Gastrocnemius medialis (tissue), 4 donors: ENCODE results near the gene C1orf116. TPM values are rescaled to one million over a fixed set of nuclear protein-coding genes. Genes with fewer than 3 reads are reported as not detected.
"Not testable (repeated sequence)": the region's sequence is repeated elsewhere in the genome, so short reads cannot be mapped to it uniquely, and the experiment has no call there.

Experiments used
- ATAC-seq, 2 donors: fragments of 150-250 bp; one replicate each; pipeline ENCODE4 v1.9.1; 2016
- DNase-seq, 2 donors: peaks; one replicate each; pipeline ENCODE4 v3.0.0-alpha.2; 2019
- H3K27ac ChIP-seq, 4 donors: fragments of 200-600 bp; sonication (generic); 1 replicate in 1 of 4; 2 replicates in 3 of 4; pipeline ENCODE4 v1.5.1; 2016 to 2018; ENCODE audit warnings: mild to moderate bottlenecking in 2 of 4, moderate library complexity in 1 of 4
- H3K27me3 ChIP-seq, 3 donors: fragments of 200-600 bp; sonication (generic) in 2 of 3; 1 replicate in 1 of 3; 2 replicates in 2 of 3; pipeline versions ENCODE4 v1.5.1 to v1.6.0; 2016 to 2019; ENCODE audit warnings: mild to moderate bottlenecking in 1 of 3, moderate library complexity in 1 of 3
- H3K36me3 ChIP-seq, 2 donors: fragments of 200-600 bp; sonication (generic) in 1 of 2; one replicate each; pipeline ENCODE4 v1.5.1; 2017 to 2018
- H3K4me1 ChIP-seq, 2 donors: fragments of 200-600 bp; sonication (generic) in 1 of 2; one replicate each; pipeline ENCODE4 v1.5.1; 2016 to 2017; ENCODE audit warnings: mild to moderate bottlenecking in 2 of 2
- H3K4me3 ChIP-seq, 4 donors: fragments of 200-600 bp; sonication (generic) in 3 of 4; 1 replicate in 1 of 4; 2 replicates in 3 of 4; pipeline ENCODE4 v1.5.1; 2016 to 2019; ENCODE audit warnings: mild to moderate bottlenecking in 2 of 4
- H3K9me3 ChIP-seq, 3 donors: fragments of 200-600 bp; sonication (generic) in 2 of 3; 1 replicate in 1 of 3; 2 replicates in 2 of 3; pipeline ENCODE4 v1.5.1; 2016 to 2019
- POLR2A ChIP-seq, 2 donors: fragments of 450-650 bp; IDR thresholded peaks; one replicate each; pipeline ENCODE4 v1.6.1; 2017; ENCODE audit warnings: antibody characterized with exemption in 2 of 2, mild to moderate bottlenecking in 2 of 2, moderate library complexity in 2 of 2
- in situ Hi-C, 4 donors: fragments of 200-750 bp; cut with MboI; loops; one replicate each; pipeline versions ENCODE4 v1.15.0 to v1.8.0; 2017; ENCODE audit warnings: low sequenced_read_pairs in 4 of 4
- intact Hi-C: fragments of 100-400 bp; cut with DNase I; formaldehyde crosslinking; loops from one replicate; pipeline ENCODE4 v1.15.1; 2023; ENCODE audit warnings: low total_unique reads
- total RNA-seq, 4 donors: library from RNA; depleted of rRNA; stranded (reverse); fragments of >200 nt; gene quantifications; one replicate each; pipeline versions ENCODE4 v1.1.0 to v1.2.3, GENCODE V29; 2016
- TF ChIP-seq, protein P1 (sequence below), 5 experiments: fragments of 450-650 bp in 3 of 5; fragments of 200-600 bp in 2 of 5; sonication (generic) in 2 of 5; IDR thresholded peaks in 4 of 5; conservative IDR thresholded peaks in 1 of 5; 1 replicate in 4 of 5; 2 replicates in 1 of 5; pipeline ENCODE4 v1.5.1; 2016 to 2019; ENCODE audit warnings: antibody characterized with exemption in 5 of 5, mild to moderate bottlenecking in 3 of 5, moderate library complexity in 3 of 5

C1orf116 gene
- total RNA-seq, 4 donors from 2014 or later, result 0.46 to 1.1 (median 0.65) TPM

DNA sequence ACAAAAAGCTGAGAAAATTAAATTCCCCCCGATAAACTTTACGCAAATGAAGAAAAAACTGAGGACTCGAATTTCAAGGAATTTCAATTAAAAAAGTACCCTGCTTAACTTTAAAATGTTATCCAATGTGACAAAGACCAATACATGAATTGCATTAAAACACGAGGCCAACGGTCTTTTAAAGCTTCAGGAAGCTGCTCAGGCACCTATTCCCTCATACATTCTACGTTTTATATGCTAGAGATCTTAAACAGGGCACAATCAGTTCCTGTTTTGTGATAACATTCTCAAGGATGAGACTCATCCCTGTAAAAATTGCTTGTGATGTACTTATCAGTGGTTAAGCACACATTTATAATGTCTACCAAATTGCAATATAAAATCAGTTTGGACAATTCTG lies 15.5 kb upstream of the C1orf116 start:
- Histone ChIP-seq H3K27me3 (no peaks in the 10 kb centered on the region), H3K36me3 (peaks cover 0 to 17% of the 10 kb centered on the region in 2 donors), H3K9me3 (no peaks in the 10 kb centered on the region), H3K4me3 (no peak overlapping the region), H3K4me1 (peaks cover 40 to 47% of the 10 kb centered on the region in 2 donors), H3K27ac (no peak overlapping the region)
- in situ Hi-C loops (no loop called here), intact Hi-C loops (no loop called here)
- ATAC-seq (no peak), DNase-seq (no peak)
- TF ChIP-seq, protein P1, sequence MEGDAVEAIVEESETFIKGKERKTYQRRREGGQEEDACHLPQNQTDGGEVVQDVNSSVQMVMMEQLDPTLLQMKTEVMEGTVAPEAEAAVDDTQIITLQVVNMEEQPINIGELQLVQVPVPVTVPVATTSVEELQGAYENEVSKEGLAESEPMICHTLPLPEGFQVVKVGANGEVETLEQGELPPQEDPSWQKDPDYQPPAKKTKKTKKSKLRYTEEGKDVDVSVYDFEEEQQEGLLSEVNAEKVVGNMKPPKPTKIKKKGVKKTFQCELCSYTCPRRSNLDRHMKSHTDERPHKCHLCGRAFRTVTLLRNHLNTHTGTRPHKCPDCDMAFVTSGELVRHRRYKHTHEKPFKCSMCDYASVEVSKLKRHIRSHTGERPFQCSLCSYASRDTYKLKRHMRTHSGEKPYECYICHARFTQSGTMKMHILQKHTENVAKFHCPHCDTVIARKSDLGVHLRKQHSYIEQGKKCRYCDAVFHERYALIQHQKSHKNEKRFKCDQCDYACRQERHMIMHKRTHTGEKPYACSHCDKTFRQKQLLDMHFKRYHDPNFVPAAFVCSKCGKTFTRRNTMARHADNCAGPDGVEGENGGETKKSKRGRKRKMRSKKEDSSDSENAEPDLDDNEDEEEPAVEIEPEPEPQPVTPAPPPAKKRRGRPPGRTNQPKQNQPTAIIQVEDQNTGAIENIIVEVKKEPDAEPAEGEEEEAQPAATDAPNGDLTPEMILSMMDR (IDR thresholded peaks at IDR 0.05 in 4 of 5, conservative IDR thresholded peaks at IDR 0.05 in 1 of 5), result no peak
- TF ChIP-seq POLR2A (IDR thresholded peaks at IDR 0.05), result no peak

DNA sequence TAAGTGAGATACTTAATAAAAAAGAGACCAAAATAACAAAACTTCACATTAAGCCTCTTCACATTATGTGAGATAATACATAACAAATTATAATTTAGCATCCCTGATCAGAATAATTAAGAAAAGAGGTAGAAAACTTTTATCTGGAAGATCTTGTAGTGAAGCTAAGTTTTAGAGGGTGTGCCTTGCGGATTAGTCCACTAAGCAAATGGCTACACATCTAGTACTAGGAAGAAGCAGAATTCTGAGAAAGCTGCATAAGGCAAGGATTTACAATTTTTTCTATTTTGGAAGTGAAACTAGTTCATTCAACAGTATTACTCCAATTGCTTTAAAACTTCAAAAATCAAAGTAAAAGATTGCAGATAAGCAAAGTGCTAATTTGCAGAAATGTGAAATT lies 14.9 kb upstream of the C1orf116 start:
- ATAC-seq (no peak), DNase-seq (no peak)
- Histone ChIP-seq H3K9me3 (no peaks in the 10 kb centered on the region), H3K27ac (no peak overlapping the region), H3K36me3 (peaks cover 0 to 17% of the 10 kb centered on the region in 2 donors), H3K4me3 (no peak overlapping the region), H3K27me3 (no peaks in the 10 kb centered on the region), H3K4me1 (peaks cover 40 to 47% of the 10 kb centered on the region in 2 donors)
- in situ Hi-C loops (no loop called here), intact Hi-C loops (no loop called here)
- TF ChIP-seq POLR2A (IDR thresholded peaks at IDR 0.05), result no peak
- TF ChIP-seq, protein P1 (IDR thresholded peaks at IDR 0.05 in 4 of 5, conservative IDR thresholded peaks at IDR 0.05 in 1 of 5), result no peak

DNA sequence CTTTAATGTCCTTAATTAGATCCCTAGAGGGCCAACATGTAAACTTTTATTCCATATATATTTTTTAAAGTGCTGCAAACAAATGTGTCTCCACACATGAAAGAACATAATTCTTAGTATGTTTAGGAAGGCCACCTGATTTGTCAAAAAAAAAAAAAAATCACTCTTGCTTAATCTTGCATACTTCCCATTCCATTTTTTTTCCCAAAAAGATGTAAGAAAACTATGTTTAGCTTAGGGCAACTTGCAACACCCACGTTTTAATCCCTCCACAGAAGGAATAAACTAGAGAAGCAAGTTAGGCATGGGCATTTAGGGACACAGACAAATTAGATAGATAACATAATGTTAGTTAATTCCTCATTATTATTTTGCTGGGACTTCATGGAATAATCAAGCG lies 12.9 kb upstream of the C1orf116 start:
- in situ Hi-C loops, result no loop called here
- Histone ChIP-seq H3K4me3 (no peak overlapping the region), H3K4me1 (peaks cover 34 to 40% of the 10 kb centered on the region in 2 donors), H3K36me3 (peaks cover 0 to 17% of the 10 kb centered on the region in 2 donors), H3K27me3 (no peaks in the 10 kb centered on the region), H3K9me3 (no peaks in the 10 kb centered on the region), H3K27ac (no peak overlapping the region)
- intact Hi-C loops, result no loop called here
- no peak for TF ChIP-seq POLR2A (IDR thresholded peaks at IDR 0.05)
- TF ChIP-seq, protein P1 (IDR thresholded peaks at IDR 0.05 in 4 of 5, conservative IDR thresholded peaks at IDR 0.05 in 1 of 5), result no peak
- no peak for ATAC-seq
- no peak for DNase-seq

DNA sequence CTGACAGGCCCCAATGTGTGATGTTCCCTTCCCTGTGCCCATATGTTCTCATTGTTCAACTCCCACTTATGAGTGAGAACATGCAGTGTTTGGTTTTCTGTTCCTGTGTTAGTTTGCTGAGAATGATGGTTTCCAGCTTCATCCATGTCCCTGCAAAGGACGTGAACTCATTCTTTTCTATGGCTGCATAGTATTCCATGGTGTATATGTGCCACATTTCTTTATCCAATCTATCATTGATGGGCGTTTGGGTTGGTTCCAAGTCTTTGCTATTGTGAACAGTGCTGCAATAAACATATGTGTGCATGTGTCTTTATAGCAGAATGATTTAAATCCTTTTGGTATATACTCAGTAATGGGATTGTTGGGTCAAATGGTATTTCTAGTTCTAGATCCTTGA lies 8.8 kb upstream of the C1orf116 start:
- in situ Hi-C loops, result loop anchor here in 2 of 4 donors (5.0 kb wide), 1 partner anchor 36 kb away; no protein-coding TSS in a partner anchor
- H3K4me1 ChIP-seq, result peaks cover 14 to 18% of the 10 kb centered on the region in 2 donors

DNA sequence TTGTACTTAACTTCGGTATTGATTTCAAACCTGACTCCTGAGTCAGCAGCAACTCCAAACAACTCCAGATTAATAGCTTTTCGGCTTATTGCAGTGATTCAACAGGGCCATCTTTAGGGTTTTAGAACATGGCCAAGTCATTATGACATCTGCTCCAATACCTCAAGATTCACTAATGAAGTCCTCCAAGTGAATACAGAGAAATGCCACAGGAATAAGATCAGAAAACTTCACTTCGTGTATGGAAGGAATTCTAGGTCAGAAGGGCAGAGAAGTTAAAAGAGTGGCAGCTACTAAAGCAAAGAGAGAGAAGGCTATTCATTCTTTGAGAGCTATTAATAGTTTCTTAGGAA lies 7.6 kb upstream of the C1orf116 start:
- TF ChIP-seq, protein P1 (IDR thresholded peaks at IDR 0.05 in 4 of 5, conservative IDR thresholded peaks at IDR 0.05 in 1 of 5), result no peak
- no peak for TF ChIP-seq POLR2A (IDR thresholded peaks at IDR 0.05)
- H3K9me3 ChIP-seq, result no peaks in the 10 kb centered on the region
- no peaks in the 10 kb centered on the region for H3K27me3 ChIP-seq
- in situ Hi-C loops, result loop anchor here in 2 of 4 donors (5.0 kb wide), 1 partner anchor 37 kb away; no protein-coding TSS in a partner anchor
- peaks cover 2 to 9% of the 10 kb centered on the region in 2 donors for H3K4me1 ChIP-seq
- DNase-seq (no peak), ATAC-seq (no peak)
- H3K27ac ChIP-seq, result no peak overlapping the region
- intact Hi-C loops, result no loop called here
- no peaks in the 10 kb centered on the region for H3K36me3 ChIP-seq
- H3K4me3 ChIP-seq, result no peak overlapping the region

More for the DNA sequence above, 8.8 kb upstream of the C1orf116 start:
- H3K9me3 ChIP-seq, H3K27me3 ChIP-seq, DNase-seq, H3K36me3 ChIP-seq, H3K4me3 ChIP-seq, intact Hi-C loops, H3K27ac ChIP-seq, ATAC-seq: not testable (repeated sequence)
